NCI-H128 (cell line): ENCODE measurements around the gene HGFAC.

Experiments used
- DNase-seq: peaks from one replicate; lab custom pipeline; 2025; ENCODE audit not compliant: unreplicated experiment; lab: John Stamatoyannopoulos, UW

HGFAC gene

DNA sequence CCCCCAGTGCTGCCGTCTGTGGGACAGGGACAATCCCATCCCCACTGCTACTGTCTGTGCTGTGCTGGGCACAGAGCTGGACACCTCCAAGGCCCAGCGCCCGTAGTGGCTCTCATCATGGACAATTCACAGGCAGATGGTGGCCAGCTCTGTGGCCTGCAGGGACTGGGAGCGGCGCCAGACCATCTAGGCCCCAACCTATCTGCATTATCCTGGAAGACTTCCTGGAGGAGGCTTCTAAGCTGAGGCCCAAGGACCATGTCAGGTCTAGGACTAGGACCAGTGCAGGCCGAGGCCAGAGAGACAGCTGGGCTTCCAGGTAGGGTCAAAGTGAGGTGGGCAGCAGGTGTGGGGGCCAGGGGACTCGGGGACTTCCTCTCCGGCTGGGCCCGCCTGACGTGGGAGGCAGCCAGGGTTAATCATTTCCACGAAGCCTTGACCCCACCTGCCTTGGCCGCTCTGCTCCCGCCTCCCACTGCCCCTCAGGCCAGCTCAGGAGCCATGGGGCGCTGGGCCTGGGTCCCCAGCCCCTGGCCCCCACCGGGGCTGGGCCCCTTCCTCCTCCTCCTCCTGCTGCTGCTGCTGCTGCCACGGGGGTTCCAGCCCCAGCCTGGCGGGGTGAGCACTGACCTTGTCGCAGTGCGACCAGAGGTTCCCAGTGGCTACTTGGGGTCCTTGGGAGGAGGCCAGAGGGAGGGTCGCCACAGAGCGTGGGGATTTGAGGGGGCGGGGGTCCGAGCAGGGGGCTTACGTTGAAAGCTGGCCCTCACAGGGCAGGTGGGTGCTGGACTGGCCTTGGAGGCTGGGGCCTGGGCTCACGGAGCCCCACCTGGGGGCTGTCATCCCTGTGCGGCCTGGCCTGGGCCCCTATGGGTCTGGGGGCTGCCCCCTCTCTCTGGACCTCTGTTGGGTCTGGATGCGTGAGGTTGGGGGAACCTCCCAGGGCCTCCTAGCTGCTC lies at the start of gene HGFAC:
HGFAC (plus strand) TSS at position 468 of the 959 bp plus-strand sequence; CDS start at position 502, 34 bp downstream.
- no peak for DNase-seq

DNA sequence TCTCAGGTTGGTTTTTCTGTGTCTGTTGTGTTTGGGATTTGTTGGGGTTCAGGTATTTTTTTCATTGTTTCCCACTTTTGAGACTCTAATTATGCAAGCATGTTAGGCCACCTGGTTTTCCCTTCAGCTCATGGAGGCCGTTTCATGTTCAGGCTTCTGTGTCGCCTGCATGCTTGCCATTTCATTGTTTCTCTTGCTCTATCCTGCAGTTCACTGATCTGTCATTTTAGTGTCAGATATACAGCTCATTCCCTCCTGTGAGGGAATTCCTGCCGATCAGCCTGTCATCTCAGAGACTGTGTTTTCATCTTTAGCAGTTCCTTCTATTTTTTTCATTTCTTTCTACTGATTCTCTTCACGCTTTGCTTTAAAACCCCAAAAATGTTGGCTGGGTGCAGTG lies 49.4 kb upstream of the HGFAC start:
- no peak for DNase-seq

DNA sequence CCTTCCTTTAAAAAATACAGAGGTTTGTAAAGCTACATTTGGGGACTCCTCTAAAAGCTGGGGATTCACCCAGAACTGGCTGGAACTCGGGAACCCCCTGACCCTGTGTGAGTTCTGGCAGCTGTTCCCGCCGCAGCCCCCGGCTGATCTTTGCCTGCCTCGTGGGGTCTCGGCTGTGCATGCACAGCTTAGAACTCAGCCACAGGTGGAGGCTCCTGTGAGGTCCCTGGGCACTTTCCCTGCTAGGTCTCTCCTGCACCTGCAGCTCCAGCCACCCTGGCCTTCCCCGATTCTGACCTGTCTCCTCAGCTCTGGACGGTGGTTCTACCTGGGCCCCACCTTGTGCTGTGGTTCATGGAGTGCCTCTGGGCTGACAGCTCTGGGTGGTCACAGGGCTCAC lies 48.6 kb upstream of the HGFAC start:
- DNase-seq = no peak

DNA sequence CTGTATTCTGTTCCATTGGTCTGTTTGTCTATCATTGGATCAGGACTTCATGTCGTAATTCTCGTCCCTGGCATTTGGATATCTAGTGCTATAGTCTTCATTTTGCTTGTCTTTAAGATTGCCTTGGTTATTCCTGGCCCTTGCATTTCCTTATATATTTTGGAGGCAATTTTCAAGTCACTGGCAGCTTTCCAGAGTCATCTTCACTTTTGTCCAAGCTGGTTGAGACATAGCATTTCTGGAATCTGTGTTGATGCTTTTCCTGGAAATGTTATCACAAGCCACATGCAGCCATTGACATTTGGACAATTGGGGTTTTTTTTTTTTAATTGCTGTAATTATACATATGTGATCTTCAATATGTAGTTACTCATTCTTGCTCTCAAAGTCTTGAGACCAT lies 45.2 kb upstream of the HGFAC start:
- DNase-seq = no peak

DNA sequence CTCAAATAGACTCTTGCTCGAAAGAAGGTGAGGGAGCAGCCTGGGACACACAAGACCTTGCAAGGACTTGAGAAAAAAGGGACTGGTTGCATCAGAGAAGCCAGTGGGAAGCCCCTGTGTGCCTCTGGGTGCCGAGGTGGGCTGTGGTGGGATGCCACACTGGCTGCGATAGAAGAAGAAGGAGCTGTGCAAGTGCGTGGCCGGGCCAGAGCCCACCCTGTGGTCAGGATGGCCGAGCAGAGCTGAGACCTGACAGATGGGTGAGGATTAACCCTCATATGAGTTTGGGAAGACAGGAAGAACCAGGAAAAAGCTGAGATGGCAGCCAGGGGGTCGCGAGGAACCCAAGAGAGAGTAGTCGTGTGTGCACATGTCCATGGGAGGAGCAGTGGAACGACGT lies 44.6 kb upstream of the HGFAC start:
- no peak for DNase-seq

DNA sequence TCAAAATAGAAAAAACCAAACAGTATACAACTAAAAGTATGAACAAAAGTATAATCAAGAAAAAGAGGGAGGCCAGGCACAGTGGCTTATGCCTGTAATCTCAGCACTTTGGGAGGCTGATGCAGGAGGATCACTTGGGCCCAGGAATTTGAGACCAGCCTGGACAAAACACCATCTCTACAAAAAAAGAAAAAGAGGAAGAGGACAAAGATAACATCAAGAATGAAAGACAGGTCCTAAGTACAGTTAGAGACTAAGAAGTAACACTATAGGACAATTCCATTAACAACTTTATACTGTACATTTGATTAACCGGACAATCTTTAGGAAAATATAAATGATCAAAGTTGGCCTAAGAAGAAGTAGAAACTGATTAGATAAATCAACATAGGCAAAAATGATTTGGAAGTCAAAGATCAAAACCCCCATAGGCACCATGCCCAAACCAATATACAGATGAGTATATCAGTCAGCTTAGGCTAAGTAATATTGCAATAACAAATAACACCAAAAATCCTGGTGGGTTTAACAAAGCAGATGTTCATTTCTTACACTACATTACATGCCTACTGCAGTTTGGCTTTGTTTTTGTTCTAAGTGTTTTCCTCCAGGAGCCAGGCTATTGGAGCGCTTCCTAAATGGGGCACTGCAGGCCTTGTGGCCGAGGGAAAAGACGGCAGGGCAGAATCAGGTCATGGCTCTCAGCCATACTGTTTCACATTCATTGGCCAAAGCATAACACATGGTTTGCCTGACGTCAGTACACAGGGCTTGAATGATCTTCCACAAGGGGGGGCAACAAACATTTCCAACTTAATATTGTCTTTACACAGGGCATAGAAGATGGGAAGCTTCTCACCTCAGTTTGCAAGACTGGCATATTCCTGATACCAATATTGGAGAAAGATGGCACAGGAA lies 42.2 kb upstream of the HGFAC start:
- no peak for DNase-seq

DNA sequence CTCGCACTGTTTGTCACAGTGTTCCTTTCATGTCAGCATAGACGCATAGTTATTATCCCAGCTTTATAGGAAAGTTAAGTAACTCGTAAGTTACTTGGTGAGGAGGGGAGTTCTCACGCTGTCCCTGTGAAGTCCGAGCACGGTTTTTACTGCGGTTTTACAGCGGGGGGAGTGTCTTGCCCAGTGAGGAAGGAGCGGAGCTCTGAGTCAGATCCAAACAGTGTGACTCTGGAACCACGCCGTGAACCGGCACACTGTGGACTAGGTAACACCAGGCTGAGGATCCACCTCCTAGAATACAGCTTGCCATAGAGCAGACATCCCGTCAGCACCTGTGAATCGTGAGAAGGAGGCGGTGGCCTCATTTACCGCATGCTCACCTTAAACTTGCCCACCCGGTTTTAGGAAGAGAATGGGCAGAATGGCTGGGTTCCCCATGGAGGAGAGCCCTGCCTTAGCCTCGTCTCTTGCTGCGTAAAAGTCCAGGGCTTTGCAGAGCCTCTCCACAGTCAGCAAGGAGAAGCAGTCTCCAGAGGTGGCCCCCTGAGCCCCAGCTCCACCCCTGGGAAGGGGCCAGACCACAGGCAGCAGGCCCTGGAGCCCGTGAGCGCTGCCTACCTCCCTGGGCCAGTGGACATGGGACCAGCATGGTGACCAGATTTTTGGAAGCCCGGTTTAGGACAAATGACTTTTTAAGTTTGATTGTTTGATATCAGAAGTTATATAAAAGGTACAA lies 40.2 kb upstream of the HGFAC start:
- DNase-seq = no peak

DNA sequence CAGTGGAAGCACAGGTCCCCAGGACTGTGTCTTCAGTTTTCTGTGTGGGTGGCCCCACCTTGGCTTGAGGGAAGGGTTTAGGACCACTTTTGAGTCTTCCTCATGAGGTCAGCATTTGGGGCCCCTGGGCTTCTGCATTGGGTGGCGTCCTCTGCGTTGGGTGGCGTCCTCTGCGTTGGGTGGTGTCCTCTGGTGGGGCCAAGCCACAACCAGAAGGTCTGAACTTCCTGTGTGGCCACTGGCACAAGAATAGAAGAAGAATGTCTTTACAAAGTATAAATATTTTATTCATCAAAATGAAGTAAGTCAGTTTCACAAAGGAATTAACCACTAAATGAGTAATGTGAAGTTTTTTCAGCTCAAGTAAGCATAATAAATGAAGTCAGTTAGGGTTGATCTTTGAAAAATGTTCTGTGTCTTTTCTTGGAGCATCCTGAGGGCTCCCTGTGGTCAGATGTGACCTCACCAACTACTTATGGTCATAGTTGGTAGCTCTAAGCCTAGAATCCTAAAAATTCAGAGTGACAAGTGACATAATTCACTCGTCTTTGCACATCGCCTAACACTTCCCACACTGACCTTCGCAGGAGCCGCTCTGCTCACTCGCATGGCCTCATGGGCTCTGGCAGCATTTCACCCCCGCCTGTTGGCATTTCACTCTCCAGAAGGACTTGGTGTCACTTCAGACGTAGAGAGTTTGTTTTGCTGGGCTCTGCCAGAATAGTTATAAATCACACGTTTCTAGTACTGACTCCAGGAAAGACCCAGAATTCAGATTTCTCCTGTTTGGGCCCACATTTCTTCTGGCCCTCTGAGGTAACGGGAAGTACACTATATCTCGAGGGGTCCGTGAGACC lies 39.0 kb upstream of the HGFAC start:
- no peak for DNase-seq

DNA sequence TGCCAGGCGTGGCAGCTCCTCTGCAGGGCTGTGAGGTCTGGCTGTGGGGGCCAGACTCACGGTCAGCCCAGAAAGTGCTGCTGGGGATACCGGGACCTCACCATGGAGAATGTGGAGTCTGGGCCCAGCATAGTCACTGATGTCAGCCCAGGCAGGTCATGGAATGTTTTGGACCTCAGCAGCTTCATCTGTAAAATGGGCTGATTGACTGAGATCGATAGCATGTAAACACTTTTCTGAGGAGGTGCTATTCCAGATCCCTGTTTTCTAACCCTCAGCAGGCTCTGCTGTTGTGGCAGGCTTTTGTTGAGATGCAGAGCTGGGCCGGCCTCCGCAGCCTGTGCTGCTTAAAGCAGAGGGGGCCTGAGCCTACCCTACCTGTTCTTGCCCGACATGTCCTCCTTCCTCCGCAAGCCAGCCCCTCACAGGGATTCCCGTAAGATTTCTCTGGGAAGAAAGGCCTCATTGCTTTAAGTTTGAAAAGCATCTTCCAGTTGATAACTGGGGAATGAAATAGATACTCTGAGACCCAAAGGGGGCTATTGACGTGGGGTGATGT lies 38.3 kb upstream of the HGFAC start:
- no peak for DNase-seq

DNA sequence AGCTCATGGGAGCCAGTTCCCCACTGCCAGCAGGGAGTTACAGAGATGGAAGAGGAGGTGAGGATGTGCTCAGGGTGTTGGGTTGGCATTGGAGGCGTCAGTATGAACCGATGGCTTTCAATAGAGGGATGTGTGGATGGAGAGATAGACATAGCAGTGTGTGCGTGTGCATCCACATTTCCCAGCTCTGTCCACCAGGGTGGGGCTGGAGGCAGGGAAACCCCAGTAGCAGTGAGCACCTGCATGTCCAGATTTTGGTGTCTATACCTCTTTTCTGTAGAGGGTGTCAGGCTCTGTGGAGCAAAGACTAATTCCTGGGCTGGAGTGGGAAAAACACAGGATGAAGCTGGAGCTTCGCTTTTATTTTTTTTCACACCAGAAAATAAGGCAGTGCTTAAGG lies 37.2 kb upstream of the HGFAC start:
- DNase-seq = no peak

DNA sequence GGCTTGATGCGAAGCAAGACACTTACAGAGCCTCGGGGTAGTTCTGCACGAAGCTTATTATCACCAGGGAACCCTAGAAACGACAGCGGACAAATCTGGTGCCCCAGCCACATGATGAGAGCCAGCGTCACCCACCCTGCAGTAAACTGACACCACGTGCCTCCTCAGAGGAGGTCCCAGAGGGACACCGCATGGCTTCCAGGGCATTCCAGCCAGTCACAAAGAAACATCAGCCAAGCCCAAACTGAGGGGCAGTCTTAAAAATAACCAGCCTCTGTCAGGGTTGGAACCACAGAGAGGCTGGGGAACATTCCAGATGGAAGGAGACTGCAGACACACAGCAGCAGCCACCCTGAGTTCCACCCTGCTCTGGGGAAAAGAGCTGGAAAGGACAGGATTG lies 36.6 kb upstream of the HGFAC start:
- DNase-seq = no peak

DNA sequence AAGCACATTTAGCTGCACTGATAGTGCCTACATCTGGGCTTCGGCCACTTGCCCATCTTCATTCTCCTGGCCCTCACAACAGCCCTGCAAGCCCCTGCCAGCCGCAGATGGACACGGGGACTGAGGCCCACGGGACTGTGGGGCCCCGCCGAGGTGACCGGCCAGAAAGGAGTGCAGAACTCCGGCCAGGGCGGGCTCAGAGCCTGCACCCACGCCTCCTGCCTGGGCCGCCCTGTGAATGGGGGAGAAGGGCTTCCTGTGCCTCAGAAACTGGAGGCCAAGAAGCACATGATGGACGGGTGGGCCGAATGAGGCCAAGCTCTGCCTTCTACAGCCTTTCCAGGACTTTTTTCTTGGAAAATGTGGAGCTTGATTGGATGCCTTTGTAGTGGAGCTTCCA lies 35.7 kb upstream of the HGFAC start:
- DNase-seq = no peak

DNA sequence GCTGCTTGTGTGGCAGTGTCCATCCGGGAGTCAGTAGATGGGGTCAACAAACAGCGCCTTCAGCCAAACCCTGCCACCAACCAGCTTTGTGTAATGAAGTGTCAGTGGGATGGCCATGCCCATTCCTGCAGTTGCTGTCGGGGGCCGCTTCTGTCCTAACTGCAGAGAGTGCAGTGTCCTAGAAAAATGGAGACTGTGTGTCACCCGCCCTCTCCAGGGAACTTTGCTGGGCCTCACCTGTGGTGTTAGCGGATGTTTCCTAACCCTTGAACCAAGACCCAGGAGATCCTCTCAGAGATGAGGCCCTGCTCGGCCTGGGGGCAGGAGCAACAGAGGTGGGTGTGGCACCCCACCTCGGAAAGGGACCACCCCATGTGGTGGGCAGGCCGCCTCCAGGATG lies 35.3 kb upstream of the HGFAC start:
- no peak for DNase-seq

DNA sequence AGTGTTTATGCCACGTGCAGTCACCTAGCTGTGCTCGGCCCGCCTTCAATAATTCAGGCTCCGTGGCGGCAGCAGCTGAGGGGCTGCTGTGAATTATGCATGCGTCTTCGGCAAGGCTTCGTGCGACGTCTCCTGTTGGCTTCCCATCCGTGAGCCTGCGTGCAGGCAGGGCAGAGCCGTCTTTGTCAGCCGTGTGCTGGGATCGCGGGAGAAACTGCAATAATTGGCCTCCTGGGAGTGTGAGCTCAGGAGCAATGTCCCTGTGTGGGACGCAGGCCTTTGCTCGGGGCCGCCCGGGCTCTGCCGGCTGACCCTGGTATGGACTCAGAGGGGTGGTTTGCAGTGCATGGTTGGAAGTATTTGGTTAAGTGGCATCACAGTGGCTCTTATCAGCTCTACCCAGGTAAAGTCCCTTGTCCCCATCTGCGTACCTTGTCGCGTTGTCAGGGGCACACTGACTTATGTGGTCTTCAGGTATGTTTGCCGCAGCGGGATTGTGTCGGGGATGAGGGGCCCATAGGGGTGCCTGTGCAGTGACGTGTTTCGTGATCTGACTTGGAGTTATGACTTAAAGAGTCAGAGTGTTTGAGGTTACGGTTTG lies 34.5 kb upstream of the HGFAC start:
- DNase-seq = no peak

DNA sequence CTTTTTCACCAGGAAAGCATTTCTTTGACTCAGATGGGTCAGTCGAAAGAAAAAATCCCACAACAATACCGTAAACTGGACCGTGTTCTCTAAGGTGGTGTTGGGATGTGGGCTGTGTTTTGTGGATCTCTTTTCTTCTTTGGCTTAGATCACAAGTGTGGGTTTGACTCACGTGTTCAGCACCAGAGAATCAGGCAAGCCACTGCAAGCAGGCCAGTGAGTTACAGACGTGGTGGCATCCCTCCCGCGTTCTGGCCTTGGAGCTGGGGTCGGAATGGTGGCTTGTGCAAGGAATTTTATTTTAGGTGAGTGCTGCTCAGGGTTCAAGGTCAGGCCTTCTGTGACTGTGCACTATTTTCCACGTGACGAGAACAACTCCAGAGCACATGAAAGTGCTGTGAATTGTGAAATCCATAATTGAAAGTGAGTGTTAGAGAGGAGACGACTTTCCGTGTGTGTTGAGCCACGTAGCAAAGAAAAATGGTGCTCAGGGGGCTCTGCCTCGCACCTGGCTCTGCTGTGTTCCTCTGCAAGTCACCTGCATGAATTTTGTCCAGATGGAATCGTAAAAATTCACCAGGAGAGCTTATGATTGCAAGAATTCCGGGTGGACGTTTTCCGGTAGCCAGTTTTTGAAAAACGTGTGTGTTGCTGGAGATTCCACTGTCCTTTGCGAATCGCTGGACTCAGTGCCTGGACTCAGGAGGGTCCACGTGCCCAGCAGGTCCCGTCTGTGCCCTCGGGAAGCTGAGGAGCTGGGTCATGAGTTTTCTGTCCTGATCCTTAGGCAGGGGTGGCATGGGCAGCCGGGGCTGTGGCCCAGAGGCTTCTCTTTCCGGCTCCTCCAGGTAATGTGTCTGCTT lies 33.6 kb upstream of the HGFAC start:
- no peak for DNase-seq

DNA sequence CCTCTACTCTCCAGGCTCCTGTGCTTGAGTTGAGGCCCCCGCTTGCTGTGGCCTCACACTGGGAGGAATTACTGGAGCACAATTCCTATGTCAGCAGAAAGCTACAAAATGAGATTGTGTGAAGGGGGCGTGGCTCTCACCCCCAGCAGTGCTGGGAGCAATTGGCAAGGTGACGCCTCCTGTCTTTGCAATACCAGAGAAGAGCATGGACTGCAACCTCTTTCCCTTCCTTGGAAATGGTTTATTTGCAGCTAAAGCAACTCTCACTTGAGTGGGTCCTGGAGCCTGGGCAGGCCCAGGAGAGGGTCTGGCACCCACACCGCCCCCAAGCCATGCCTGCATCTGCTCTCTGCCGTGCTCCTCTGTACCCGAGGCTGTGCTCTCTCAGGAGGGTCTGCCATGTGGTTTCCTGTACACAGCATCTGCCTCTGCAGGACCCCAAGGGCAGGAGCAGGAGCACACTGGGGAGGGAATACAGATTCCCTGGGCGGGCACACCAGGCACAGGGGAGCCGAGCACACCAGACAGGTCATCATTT lies 32.9 kb upstream of the HGFAC start:
- DNase-seq = no peak

DNA sequence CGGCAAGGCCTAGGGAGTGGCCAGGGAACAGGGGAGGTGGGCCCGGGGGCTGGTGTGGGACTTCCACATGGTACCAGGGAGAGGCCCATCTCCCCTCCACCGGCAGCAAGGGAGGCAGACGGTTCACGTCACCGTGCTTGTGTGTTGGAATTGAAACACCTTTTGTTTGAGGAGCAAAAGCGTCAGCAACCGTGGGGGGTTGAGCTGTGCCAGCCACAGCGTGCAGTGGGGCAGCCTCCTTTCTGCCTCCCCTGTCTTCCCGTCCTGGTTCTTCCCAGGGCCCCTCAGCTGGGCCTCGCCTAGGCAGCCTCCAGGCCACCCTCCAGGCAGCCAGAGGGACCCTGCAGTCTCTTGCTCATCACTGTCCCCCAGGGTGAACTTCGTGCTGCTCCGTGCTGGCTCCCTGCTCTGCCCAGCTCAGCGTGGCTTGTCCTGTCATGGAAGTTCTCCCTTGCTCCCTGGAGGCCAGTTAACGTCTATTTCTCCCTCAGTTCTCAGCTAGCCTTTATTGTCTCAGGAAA lies 32.1 kb upstream of the HGFAC start:
- no peak for DNase-seq
